Activated naive CD4-positive, alpha-beta T cell treated with anti-CD3 and anti-CD28 coated beads for 36 hours (primary cell): Measurements from ENCODE around the gene NAAA. TPM values are rescaled to one million over a fixed set of nuclear protein-coding genes. Genes with fewer than 3 reads are reported as not detected.
"Not testable (repeated sequence)": the region's sequence is repeated elsewhere in the genome, so short reads cannot be mapped to it uniquely, and the experiment has no call there.

Experiments
- CTCF ChIA-PET: fragments of 350-600 bp; sonication (Branson Sonifier 250); formaldehyde crosslinking; loops from one replicate; lab custom pipeline; 2021; ENCODE audit warnings: antibody characterized with exemption; lab: Charles Lee
- DNase-seq: peaks from one replicate; pipeline ENCODE4 v3.0.0-alpha.2; 2020
- H3K27ac Mint-ChIP-seq: one replicate; pipeline ENCODE4 v1.8.0; 2021; ENCODE audit warnings: mild to moderate bottlenecking, mixed read lengths
- H3K27me3 Mint-ChIP-seq: one replicate; pipeline ENCODE4 v1.8.0; 2021; ENCODE audit warnings: low read depth, mixed read lengths
- H3K36me3 Mint-ChIP-seq: one replicate; pipeline ENCODE4 v1.8.0; 2021; ENCODE audit warnings: low read depth, mixed read lengths
- H3K4me1 Mint-ChIP-seq: one replicate; pipeline ENCODE4 v1.8.0; 2021; ENCODE audit warnings: low read depth, mixed read lengths
- H3K4me3 Mint-ChIP-seq: one replicate; pipeline ENCODE4 v1.8.0; 2021; ENCODE audit warnings: mild to moderate bottlenecking, moderate library complexity, mixed read lengths
- H3K9me3 Mint-ChIP-seq: one replicate; pipeline ENCODE4 v1.8.0; 2021; ENCODE audit warnings: mixed read lengths
- intact Hi-C: fragments of 100-400 bp; cut with micrococcal nuclease; formaldehyde crosslinking; loops from one replicate; pipeline ENCODE4 v1.15.1; 2023
- total RNA-seq, 2 experiments: library from RNA; stranded (reverse); gene quantifications; one replicate each; pipeline ENCODE4 v1.2.3, GENCODE V29; 2021

NAAA gene
- total RNA-seq = 10 to 100 TPM; 24.4 to 27.1 TPM

GRCh38 chr4:75940692-75941253 is at the start of gene NAAA:
Gene NAAA, minus strand, starts transcription at chr4:75941013. Its CDS starts 64 bp downstream, at chr4:75940949.
- Mint-ChIP-seq H3K27me3 (no peaks in the 10 kb centered on the region), H3K4me3 (peak within 1 kb of the TSS; percentile 96)

DNA sequence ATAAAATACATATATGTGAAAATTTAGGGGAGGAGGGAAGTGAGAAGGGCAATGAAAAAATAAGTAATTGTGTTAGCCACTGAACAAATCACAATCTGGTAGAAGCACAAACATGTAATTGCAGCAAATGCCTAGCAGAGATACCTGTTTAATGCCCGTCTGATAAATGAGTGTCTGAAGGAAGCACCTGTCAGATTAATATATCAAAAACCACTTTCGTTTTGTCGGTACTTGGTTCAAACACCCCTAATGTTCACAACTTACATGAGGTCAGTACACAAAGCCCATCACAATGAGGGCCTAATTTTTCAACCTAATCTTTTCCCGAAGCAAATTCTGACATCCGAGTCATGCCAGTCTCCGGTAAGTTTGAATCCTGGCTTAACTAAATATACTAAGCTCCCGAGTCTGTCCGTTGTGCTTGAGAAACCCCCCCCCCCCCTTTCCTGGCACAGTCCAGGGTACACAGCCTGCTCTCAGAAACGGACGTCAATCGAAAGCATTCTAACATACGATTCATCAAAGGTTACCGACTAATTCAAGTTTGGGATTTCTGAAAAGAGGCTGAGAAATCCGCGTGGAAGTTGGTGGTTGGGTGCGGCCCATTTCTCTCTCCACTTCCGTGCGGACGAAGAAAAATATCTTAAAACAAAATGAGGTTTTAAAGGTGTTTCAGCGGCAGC is 49.2 kb upstream of the NAAA start:
- CTCF ChIA-PET = interaction anchor here (0.6 to 1.3 kb wide), 4 partner anchors 36 to 159 kb away, joined by 3 to 5 read pairs (median 3); partner anchors contain the start of gene NUP54
- Mint-ChIP-seq H3K4me1 (peaks cover 27% of the 10 kb centered on the region), H3K27me3 (no peaks in the 10 kb centered on the region), H3K36me3 (peaks cover 18% of the 10 kb centered on the region), H3K9me3 (no peaks in the 10 kb centered on the region), H3K4me3 (peak overlapping the region; percentile 85), H3K27ac (peak overlapping the region; percentile 72)
- intact Hi-C loops = loop anchor here (1.0 to 10.0 kb wide), 8 partner anchors 49 to 515 kb away; partner anchors contain the start of genes G3BP2, NAAA, NUP54 and RCHY1
- no peak for DNase-seq

More at GRCh38 chr4:75940692-75941253, at the start of gene NAAA:
- Mint-ChIP-seq H3K36me3 (peaks cover 18% of the 10 kb centered on the region), H3K4me1 (peaks cover 23% of the 10 kb centered on the region), H3K27ac (peak within 1 kb of the TSS; percentile 91), H3K9me3 (no peaks in the 10 kb centered on the region)
- intact Hi-C loops = loop anchor here (1.0 to 10.0 kb wide), 8 partner anchors 24 to 426 kb away; partner anchors contain the start of genes NUP54, RCHY1, SDAD1 and THAP6
- CTCF ChIA-PET = interaction anchor here (1.0 to 2.8 kb wide), 7 partner anchors 23 to 209 kb away, joined by 3 to 19 read pairs (median 4); partner anchors contain the start of gene SDAD1
- DNase-seq = peak; percentile 85

DNA sequence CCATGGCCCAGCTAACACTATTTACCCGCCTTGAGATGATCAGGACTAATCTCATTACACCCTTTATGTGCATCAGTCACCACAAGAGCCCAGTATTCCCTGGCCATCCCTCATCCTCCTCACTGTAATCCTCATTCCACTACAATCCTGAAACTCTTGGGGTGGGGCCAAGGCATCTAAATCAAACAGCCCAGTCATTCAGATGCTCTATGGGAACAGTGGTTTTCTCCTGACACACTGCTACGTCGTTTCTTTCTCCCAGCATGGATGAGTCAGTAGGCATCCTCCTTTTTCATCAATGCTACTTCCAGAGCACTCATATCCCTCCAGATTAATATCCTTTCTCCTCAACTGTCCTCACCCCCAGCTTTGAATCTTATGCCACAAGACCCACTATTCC is 44.3 kb upstream of the NAAA start:
- intact Hi-C loops = no loop called here
- Mint-ChIP-seq H3K9me3 (no peaks in the 10 kb centered on the region), H3K27me3 (no peaks in the 10 kb centered on the region), H3K4me3 (no peak overlapping the region), H3K4me1 (peaks cover 20% of the 10 kb centered on the region), H3K36me3 (peaks cover 26% of the 10 kb centered on the region), H3K27ac (no peak overlapping the region)
- CTCF ChIA-PET = interaction anchor here (0.5 to 1.7 kb wide), 2 partner anchors 11 to 26 kb away, joined by 4 read pairs; no protein-coding TSS in a partner anchor
- no peak for DNase-seq

DNA sequence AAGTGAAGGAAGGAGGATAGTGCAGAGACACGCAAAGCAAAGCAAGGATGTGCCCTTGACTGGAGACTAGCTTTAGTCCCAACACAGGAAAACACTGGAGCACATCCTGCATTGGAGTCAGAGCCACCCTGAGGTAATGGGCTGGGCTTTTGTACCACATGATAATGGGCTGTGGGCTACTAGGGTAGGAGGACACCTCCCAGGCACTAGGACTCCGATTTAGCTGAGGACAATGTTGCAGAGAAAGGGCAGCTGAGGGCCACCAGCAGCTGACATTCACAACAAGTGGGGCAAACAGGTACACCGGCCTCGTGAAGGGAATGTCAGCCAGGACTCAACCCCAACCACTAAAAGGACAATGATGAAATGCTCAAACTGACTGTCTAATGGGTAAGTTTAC is 39.8 kb upstream of the NAAA start:
- no peak for DNase-seq
- Mint-ChIP-seq H3K9me3 (no peaks in the 10 kb centered on the region), H3K4me1 (no peaks in the 10 kb centered on the region), H3K27me3 (no peaks in the 10 kb centered on the region), H3K36me3 (peaks cover 29% of the 10 kb centered on the region), H3K4me3 (no peak overlapping the region), H3K27ac (no peak overlapping the region)
- intact Hi-C loops = no loop called here
- CTCF ChIA-PET = interaction anchor here (1.5 kb wide), 1 partner anchor 15 kb away, joined by 5 read pairs; no protein-coding TSS in a partner anchor

DNA sequence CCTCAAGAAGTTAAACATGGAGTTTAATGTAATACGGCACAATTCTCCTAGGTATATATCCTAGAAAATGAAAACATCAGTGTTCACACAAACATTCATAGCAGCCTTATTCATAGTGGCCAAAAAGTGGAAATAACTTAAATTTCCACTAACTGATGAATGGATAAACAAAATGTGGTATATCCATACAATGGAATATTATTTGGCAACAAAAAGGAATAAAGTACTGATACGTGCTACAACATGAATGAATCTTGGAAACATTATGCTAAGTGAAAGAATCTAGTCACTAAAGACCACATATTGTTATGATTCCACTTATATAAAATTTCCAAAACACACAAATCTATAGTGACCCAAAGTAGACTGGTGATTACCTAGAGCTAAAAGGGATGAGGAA is 35.4 kb upstream of the NAAA start:
- Mint-ChIP-seq H3K4me3 (no peak overlapping the region), H3K27ac (no peak overlapping the region), H3K4me1 (no peaks in the 10 kb centered on the region), H3K36me3 (peaks cover 39% of the 10 kb centered on the region), H3K27me3 (no peaks in the 10 kb centered on the region), H3K9me3 (no peaks in the 10 kb centered on the region)
- no peak for DNase-seq
- intact Hi-C loops = no loop called here
- CTCF ChIA-PET = no interaction called here

DNA sequence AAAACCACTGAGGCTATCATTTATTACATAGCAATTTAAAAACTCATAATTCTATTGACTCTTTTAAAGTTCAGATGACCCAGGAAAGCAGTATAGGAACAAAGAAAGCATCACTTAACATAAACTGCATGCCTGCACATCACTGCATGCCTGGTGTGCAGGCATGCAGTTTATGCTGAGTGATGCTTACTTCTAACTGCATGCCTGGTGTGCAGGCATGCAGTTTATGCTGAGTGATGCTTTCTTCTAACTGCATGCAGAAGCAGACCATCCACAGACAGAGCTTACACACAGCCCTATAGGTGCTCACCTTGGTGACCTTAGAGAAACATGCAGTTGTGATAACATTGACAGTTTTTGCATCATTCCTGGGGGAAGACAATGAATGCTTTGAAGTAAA is 33.0 kb upstream of the NAAA start:
- CTCF ChIA-PET = interaction anchor here (1.2 kb wide), 1 partner anchor 13 kb away, joined by 3 read pairs; no protein-coding TSS in a partner anchor
- Mint-ChIP-seq H3K36me3 (peaks cover 53% of the 10 kb centered on the region), H3K9me3 (no peaks in the 10 kb centered on the region)

GRCh38 chr4:75968084-75968483 is 27.3 kb upstream of the NAAA start:
- Mint-ChIP-seq H3K36me3 (peaks cover 72% of the 10 kb centered on the region), H3K9me3 (peaks cover 6% of the 10 kb centered on the region), H3K4me3 (no peak overlapping the region), H3K27me3 (no peaks in the 10 kb centered on the region), H3K4me1 (peaks cover 2% of the 10 kb centered on the region), H3K27ac (peak overlapping the region; percentile 2)
- no peak for DNase-seq
- intact Hi-C loops = no loop called here
- CTCF ChIA-PET = interaction anchor here (0.6 kb wide), 1 partner anchor 78 kb away, joined by 3 read pairs; no protein-coding TSS in a partner anchor

More for the DNA sequence above, 33.0 kb upstream of the NAAA start:
- intact Hi-C loops = no loop called here
- DNase-seq = no peak
- Mint-ChIP-seq H3K27me3 (no peaks in the 10 kb centered on the region), H3K4me3 (no peak overlapping the region), H3K4me1 (no peaks in the 10 kb centered on the region), H3K27ac (no peak overlapping the region)

- no peak for DNase-seq
- Mint-ChIP-seq H3K4me1 (peaks cover 2% of the 10 kb centered on the region), H3K27ac (no peak overlapping the region), H3K4me3 (no peak overlapping the region), H3K27me3 (no peaks in the 10 kb centered on the region), H3K9me3 (peaks cover 6% of the 10 kb centered on the region), H3K36me3 (peaks cover 83% of the 10 kb centered on the region)
- CTCF ChIA-PET = no interaction called here
- intact Hi-C loops = no loop called here
These were observed 22.7 kb upstream of the NAAA start for GRCh38 chr4:75963558-75963957.

DNA sequence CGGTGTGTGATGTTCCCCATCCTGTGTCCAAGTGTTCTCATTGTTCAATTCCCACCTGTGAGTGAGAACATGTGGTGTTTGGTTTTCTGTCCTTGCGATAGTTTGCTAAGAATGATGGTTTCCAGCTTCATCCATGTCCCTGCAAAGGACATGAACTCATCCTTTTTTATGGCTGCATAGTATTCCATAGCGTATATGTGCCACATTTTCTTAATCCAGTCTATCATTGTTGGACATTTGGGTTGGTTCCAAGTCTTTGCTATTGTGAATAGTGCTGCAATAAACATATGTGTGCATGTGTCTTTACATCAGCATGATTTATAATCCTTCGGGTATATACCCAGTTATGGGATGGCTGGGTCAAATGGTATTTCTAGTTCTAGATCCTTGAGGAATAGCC is 21.3 kb upstream of the NAAA start:
- intact Hi-C loops, CTCF ChIA-PET, H3K27me3 Mint-ChIP-seq, DNase-seq, H3K27ac Mint-ChIP-seq, H3K9me3 Mint-ChIP-seq, H3K4me3 Mint-ChIP-seq, H3K4me1 Mint-ChIP-seq: not testable (repeated sequence)
- H3K36me3 Mint-ChIP-seq = peaks cover 86% of the 10 kb centered on the region

DNA sequence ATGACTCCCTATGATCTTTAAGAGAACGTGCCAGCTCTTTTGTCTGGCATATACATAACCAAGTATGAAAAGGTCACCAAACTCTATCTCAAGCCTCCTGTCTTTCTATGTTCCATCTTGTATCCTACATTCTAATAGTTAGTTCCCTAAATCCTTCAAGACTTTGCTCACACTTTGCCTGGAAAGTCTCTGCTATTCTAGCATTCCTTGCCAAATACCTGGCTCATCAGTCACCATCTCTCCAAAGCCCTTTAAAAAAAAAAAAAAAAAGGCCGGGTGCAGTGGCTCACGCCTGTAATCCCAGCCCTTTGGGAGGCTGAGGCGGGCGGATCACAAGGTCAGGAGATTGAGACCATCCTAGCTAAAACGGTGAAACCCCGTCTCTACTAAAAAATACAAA is 17.7 kb upstream of the NAAA start:
- H3K27me3 Mint-ChIP-seq, intact Hi-C loops, H3K9me3 Mint-ChIP-seq, H3K4me3 Mint-ChIP-seq, H3K4me1 Mint-ChIP-seq, H3K27ac Mint-ChIP-seq, DNase-seq: not testable (repeated sequence)
- CTCF ChIA-PET = interaction anchor here (0.6 kb wide), 1 partner anchor 27 kb away, joined by 4 read pairs; no protein-coding TSS in a partner anchor
- H3K36me3 Mint-ChIP-seq = peaks cover 74% of the 10 kb centered on the region

DNA sequence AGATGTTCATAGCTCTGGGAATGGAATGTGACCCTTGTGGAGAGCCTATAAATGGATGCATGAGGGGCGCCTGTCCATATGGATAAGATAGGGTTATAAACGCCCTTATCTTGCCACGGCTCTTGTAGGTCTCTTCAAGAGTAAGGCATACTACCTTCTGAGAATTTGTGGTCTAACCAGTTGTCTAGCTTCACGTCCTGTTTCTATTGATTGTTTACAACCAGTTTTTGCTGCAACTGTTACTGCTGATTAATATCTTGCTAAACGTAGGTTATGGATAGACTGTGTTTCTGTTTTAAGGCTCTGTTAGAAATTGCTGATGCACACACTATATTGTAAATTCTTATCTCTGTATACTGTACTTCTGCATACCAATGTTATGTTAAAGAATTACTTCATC is 14.0 kb upstream of the NAAA start:
- H3K9me3 Mint-ChIP-seq, H3K4me3 Mint-ChIP-seq, H3K4me1 Mint-ChIP-seq, H3K27me3 Mint-ChIP-seq, H3K27ac Mint-ChIP-seq, intact Hi-C loops, CTCF ChIA-PET, DNase-seq: not testable (repeated sequence)
- peaks cover 51% of the 10 kb centered on the region for H3K36me3 Mint-ChIP-seq

GRCh38 chr4:75953509-75953908 is 12.7 kb upstream of the NAAA start:
- CTCF ChIA-PET = interaction anchor here (0.8 to 1.0 kb wide), 2 partner anchors 42 to 58 kb away, joined by 3 to 4 read pairs; no protein-coding TSS in a partner anchor
- no peak overlapping the region for H3K27ac Mint-ChIP-seq
- peaks cover 3% of the 10 kb centered on the region for H3K4me1 Mint-ChIP-seq
- DNase-seq = no peak
- no peaks in the 10 kb centered on the region for H3K9me3 Mint-ChIP-seq
- H3K36me3 Mint-ChIP-seq = peaks cover 54% of the 10 kb centered on the region
- H3K27me3 Mint-ChIP-seq = no peaks in the 10 kb centered on the region
- intact Hi-C loops = no loop called here
- no peak overlapping the region for H3K4me3 Mint-ChIP-seq
